GM19463 (cell line): ENCODE measurements around the gene VASH1.

Experiments
- ATAC-seq: cut with Tn5 transposase; IDR thresholded peaks from one replicate; pipeline ENCODE4 v1.9.1; 2021; ENCODE audit warnings: mild to moderate bottlenecking, moderate library complexity; ENCODE audit not compliant: unreplicated experiment

The VASH1 gene

DNA sequence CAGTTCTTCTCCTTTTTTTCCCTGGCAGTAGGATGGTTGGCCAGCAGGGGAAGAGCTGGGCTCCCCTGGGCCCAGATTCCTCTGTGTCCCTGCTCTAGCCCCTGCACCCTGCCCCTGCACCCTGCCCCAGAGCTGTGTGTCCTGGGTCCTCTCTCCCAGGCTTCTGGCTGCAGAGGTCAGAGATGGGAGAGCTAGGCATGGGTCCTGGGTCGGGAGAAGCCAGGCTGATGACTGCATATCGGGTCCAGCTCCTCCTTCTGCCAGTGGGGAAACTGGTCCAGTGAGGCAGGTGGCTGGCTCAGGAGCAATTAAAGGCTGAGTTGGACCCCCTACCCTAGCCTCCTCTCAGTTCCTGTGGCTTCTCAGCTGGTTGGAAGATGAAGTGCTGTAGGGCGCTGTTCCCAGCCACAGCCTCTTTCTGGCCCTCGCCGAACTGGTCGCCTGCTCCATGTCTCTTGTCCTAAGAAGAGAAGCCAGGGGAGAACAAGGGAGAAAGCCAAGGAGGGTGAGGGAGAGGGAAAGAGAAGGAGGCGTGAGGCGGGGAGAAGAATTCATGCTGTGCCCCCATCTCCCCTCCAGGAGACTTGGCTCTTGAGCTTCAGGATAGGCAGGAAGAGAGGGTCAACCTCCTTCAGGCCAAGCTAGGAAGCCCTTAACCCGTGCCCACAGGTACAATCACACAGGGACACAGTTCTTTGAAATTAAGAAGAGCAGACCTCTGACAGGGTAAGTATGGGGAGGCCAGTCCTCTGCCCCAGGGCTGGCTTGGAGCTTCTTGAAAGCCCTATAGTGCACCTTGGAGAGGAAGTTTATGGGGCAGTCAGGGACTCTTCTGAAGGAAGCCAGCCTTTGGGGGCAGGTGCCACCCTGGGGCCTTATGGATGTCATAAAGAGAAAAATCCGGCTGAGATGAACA is 9.5 kb downstream of the VASH1 start:
- ATAC-seq, result no peak

DNA sequence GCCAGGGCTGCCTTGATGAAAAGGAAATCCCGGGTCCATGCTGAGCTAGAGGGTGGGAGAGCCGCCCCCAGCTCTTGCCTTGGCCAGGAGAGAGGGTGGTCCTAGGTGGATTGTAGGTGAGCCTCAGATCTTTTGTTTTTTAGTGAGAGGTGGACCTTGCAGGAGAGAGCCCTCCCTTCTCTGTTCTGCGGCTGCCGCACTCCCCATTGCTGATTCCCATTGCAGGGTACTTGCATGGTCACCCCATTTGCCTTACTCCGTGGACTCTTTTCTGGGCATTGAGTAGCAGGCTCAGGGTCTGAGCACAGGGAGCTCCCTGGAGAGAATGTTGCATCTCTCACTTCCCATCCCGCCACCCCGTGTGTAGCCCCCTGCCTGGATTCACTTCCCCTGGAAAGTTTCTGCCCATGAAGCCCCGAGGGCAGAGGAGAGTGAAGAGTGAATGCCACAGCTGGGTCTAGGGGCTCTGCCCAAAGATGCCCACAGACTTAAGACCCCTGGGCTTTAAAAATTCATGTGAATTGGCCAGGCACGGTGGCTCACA is 10.2 kb downstream of the VASH1 start:
- no peak for ATAC-seq

- no peak for ATAC-seq
These were observed 11.3 kb downstream of the VASH1 start for GRCh38 chr14:76772300-76773187.

GRCh38 chr14:76773188-76773885 is 12.1 kb downstream of the VASH1 start:
- no peak for ATAC-seq

DNA sequence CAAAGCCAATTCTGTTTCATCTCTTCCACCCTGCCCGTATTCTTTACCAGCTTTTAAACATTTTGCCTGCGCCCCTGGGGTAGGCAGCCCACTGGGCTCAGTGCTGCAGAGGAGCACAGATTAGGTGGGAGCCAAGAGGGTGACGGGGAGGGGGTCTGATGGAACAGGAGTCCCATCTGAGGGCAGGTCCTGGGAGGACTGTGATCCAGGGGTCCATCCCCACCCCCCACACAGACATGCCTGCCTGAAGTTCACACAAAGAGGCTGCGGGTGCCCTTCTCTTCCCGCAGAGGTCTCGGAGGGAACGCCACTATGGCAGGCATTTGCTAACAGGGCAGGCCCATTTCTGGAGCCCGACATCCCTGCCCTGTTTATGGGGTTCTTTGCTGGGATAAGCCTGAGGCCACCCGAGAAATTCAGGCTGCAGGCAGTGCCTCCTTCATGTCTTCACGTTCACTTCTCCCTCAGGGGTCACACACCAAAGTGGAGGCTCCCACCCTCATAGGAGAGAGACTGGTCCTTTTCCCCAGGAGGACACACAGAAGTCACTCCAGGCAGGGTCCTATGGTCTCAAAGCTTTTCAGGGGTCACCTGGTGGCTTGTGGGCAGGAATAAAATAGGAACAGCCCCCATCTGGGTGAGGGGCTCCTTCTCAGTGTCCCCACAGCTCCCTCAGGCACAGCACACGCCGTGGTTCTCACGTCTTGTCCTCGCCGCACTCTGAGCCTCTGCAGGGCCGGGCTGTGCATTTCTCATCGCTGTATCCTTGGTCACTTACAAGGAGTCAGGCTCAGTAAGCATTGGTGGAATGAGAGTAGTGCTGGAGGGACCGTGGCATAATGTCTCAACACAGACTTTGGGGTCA is 12.9 kb downstream of the VASH1 start:
- ATAC-seq, result no peak

- no peak for ATAC-seq
These were observed 13.8 kb downstream of the VASH1 start for GRCh38 chr14:76774821-76775694.

DNA sequence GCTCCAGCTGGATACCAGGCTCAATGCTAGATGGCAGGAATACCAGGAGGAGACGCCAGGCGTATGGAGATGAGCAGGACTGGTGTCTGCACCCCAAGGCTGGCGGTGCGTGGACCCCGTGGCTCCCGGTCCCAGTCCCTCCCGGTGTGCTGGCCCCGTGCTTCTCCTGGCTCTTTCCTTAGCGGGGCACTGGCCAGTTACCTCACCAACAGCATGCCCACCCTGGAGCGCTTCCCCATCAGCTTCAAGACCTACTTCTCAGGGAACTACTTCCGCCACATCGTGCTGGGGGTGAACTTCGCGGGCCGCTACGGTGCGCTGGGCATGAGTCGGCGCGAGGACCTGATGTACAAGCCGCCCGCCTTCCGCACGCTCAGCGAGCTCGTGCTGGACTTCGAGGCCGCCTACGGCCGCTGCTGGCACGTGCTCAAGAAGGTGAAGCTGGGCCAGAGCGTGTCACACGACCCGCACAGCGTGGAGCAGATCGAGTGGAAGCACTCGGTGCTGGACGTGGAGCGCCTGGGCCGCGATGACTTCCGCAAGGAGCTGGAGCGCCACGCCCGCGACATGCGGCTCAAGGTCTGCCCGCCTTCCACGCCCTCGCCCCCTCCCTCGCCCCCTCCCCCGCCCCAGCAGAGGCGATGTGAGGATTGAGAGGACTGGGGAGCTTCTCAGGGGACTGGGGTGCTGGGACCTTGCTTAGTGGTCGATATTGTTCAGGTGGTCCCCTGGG is 14.6 kb downstream of the VASH1 start:
- ATAC-seq, result no peak

GRCh38 chr14:76776428-76777251 is 15.4 kb downstream of the VASH1 start:
- ATAC-seq, result no peak

- ATAC-seq, result no peak
These were observed 16.5 kb downstream of the VASH1 start for GRCh38 chr14:76777721-76778120.

GRCh38 chr14:76778546-76779215 is 17.4 kb downstream of the VASH1 start:
- no peak for ATAC-seq

GRCh38 chr14:76779221-76780057 is 18.2 kb downstream of the VASH1 start:
- no peak for ATAC-seq

GRCh38 chr14:76780058-76780345 is 18.7 kb downstream of the VASH1 start:
- no peak for ATAC-seq

DNA sequence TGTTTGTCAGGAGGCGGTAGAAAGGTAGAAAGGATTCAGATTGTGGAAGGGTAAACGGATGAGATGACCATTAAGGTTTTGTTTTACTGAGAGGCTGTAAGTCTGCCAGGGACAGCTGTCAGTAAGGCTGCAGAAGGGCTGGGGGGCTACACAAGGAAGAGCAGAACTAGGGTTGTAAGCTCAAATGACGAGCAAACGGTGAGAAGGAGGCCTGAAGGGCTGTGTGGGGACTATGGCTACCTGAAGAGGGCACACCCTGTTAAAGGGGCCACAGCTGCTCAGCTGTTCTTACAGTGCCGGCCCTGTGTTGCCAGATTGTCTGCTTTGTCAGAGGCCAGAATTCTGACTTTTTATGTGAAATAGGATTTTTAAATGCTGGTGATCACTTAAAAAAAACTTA is 19.1 kb downstream of the VASH1 start:
- ATAC-seq, result no peak

DNA sequence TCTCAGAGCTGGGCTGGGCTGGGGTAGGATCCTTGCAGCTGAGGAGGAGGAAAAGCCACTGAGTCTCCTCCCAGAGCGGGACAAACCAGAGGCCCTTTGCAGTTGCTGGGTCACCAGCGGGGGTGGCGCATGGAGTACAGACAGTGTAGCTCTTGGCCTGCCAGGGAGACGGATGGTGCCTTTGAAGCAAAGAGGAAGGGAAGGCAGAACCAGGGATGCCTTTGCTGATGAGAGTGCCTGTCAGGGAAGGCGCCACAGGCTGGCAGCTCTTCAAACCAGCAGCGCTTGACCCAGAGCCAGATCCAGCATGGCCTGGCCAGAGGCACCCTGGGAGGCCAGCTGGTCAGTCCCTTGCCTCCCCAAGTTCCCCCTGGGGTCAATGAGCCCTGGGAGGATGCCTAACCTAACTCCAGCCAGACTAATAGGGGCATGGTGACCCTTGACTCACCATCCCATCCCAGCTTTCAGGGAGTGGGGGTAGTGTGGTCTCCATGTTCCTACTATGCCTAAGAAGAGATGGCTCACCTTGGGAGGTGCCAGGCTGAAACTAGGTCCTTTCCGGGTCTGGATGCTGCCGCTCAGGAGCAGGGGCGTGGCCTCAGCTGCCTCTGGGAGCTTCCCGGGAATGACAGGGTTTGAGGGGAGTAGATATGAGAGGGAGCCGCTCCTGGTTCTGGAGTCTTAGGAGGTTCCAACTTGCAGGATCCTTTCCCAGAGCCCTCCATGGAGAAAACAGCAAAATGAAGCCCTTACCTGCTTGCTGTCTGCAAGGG is 19.8 kb downstream of the VASH1 start:
- ATAC-seq, result no peak

- no peak for ATAC-seq
These were observed 20.4 kb downstream of the VASH1 start for GRCh38 chr14:76781648-76782051.
